Brain microvascular endothelial cell (primary cell): Measurements from ENCODE around the gene CHRM2.
A peak's percentile ranks its signal among the peaks of the same experiment; 100 is the strongest.

ENCODE experiments used
- DNase-seq: peaks from one replicate; pipeline ENCODE4 v3.0.0-alpha.2; 2020
- H3K27ac ChIP-seq: fragments of 250-450 bp; sonication (Bioruptor Pico); 2 replicates; pipeline ENCODE4 v1.5.1; 2020; ENCODE audit warnings: mild to moderate bottlenecking, moderate library complexity
- H3K27me3 ChIP-seq: fragments of 250-450 bp; sonication (Bioruptor Pico); replicated peaks from 2 replicates; pipeline ENCODE4 v1.5.1; 2020; ENCODE audit warnings: mild to moderate bottlenecking
- H3K36me3 ChIP-seq: fragments of 250-450 bp; sonication (Bioruptor Pico); replicated peaks from 2 replicates; pipeline ENCODE4 v1.5.1; 2020; ENCODE audit warnings: mild to moderate bottlenecking
- H3K4me3 ChIP-seq: 2 replicates; pipeline ENCODE4 v1.5.1; 2011; ENCODE audit warnings: low read depth, mild to moderate bottlenecking, control low read depth, low read length, moderate library complexity
- CTCF ChIP-seq: IDR thresholded peaks from 2 replicates; pipeline ENCODE4 v1.5.1; 2011; ENCODE audit warnings: low read depth, mild to moderate bottlenecking, moderate library complexity, low read length, control low read depth, inconsistent platforms; ENCODE audit errors: missing control alignments
- in situ Hi-C: cut with HindIII; loops from 2 replicates; pipeline ENCODE4 v1.10.0; 2017; ENCODE audit warnings: low sequenced_read_pairs, low pct_ligation_motif_present

Gene CHRM2

GRCh38 chr7:136897676-136898075 is 29.2 kb downstream of the CHRM2 start:
- Histone ChIP-seq H3K4me3 (no peak overlapping the region), H3K27ac (no peak overlapping the region), H3K36me3 (no peaks in the 10 kb centered on the region), H3K27me3 (no peaks in the 10 kb centered on the region)
- in situ Hi-C loops: no loop called here
- no peak for TF ChIP-seq CTCF
- DNase-seq: no peak

DNA sequence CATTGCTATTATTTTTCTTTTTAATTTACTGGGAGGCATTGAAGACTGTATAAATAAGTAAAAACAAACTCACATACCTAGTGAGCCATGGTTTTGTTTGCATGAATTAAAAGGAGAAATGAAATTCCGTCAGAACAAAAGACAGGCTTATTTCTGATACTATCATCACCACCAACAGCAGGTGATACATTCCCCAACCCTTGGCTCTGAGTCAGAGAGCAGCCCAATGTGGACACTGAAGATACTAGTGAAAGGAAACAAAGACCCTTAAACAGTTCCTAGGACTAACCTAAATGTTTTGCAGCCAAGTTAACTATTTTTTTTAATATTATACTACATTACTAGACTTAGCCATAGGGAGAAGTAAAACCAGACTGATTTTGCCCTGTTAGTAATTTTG is 31.6 kb downstream of the CHRM2 start:
- no peak for TF ChIP-seq CTCF
- no peak for DNase-seq
- Histone ChIP-seq H3K27me3 (no peaks in the 10 kb centered on the region), H3K27ac (no peak overlapping the region), H3K36me3 (no peaks in the 10 kb centered on the region), H3K4me3 (no peak overlapping the region)
- in situ Hi-C loops: no loop called here

GRCh38 chr7:136910771-136911170 is 42.3 kb downstream of the CHRM2 start:
- DNase-seq: no peak
- H3K4me3 ChIP-seq: no peak overlapping the region
- TF ChIP-seq CTCF: no peak
- no peak overlapping the region for H3K27ac ChIP-seq
- H3K27me3 ChIP-seq: no peaks in the 10 kb centered on the region
- in situ Hi-C loops: no loop called here
- no peaks in the 10 kb centered on the region for H3K36me3 ChIP-seq

DNA sequence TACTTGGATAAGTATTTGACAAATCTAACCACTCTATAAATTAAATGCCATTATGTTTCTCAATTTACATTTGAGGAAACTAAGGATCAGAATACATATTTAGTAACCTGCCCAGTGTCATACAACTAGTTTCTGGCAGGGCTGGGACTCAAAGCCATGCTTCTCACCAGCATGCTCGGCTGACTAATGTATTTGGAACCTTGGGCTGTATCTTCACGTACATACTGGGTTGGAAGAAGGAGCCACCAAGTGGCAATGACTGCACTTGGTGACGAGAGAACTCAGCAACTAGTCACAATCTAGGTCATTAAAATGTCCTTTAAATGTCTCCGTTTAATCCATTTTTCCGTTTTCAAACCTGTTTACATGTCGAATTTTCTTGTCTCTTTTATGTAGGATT is 42.9 kb downstream of the CHRM2 start:
- TF ChIP-seq CTCF: peak; percentile 27
- DNase-seq: peak; percentile 60
- in situ Hi-C loops: no loop called here
- no peaks in the 10 kb centered on the region for H3K36me3 ChIP-seq
- H3K4me3 ChIP-seq: no peak overlapping the region
- no peaks in the 10 kb centered on the region for H3K27me3 ChIP-seq
- H3K27ac ChIP-seq: no peak overlapping the region

DNA sequence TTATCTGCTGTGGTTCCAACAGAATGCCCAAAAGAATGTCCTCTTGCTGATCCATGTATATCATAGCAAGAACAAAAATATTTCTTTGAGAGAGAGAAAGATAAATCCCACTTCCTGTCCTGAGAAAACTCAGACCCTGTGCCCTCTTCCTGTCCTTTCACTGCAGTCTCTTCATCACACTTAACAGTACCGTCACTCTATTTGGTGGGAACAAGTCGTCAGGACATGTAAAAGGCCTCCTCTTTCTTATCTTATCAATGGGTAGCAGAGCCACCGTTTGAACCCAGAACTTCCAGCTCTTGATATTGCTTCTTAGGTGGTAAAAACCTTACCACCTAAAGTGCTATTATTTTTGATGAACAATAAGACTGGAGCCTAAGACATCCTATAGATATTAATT is 43.9 kb downstream of the CHRM2 start:
- in situ Hi-C loops: no loop called here
- H3K27ac ChIP-seq: no peak overlapping the region
- DNase-seq: peak; percentile 32
- H3K36me3 ChIP-seq: no peaks in the 10 kb centered on the region
- no peak for TF ChIP-seq CTCF
- H3K27me3 ChIP-seq: no peaks in the 10 kb centered on the region
- H3K4me3 ChIP-seq: no peak overlapping the region

DNA sequence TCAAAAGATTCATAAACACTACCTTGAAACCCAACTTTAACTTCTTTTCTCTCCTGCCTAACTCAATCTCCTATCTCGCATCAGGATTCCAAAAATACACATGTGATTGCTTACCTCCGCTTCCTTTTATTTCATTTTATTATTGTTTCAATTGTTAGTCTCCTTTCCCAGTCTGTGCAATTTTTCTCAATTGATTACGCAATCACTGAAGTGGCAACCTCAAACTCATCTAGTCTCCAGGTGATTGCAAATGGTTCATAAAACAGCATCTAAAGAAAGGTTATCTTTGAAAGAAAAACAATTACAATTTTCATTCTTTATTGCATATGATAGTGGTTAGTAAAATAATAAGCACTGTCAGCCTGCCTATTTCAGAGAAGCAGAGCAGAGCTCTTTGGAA is 45.6 kb downstream of the CHRM2 start:
- Histone ChIP-seq H3K4me3 (no peak overlapping the region), H3K27ac (no peak overlapping the region), H3K27me3 (no peaks in the 10 kb centered on the region), H3K36me3 (no peaks in the 10 kb centered on the region)
- in situ Hi-C loops: no loop called here
- no peak for DNase-seq
- no peak for TF ChIP-seq CTCF
